ENCODE results near the gene CHMP1A. TPM values are rescaled to one million over a fixed set of nuclear protein-coding genes. Genes with fewer than 3 reads are reported as not detected.

Gene CHMP1A
- total and polyA plus RNA-seq, 2 of the 8 experiments (the other 6 are each of a cell fraction or from before 2014, with no cell fraction given), result 64.4 to 75.8 TPM

DNA sequence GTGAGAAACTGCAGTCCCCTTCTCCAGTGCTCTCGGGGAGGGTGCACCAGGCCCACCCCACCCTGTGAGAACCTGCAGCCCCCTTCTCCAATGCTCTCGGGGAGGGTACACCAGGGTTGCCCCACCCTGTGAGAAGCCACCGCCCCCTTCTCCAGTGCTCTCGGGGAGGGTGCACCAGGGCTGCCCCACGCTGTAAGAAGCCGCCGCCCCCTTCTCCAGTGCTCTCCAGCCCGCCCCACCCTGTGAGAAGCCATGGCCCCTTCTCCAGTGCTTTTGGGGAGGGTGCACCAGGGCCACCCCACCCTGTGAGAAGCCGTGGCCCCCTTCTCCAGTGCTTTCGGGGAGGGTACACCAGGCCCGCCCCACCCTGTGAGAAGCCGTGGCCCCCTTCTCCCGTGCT lies 12.2 kb upstream of the CHMP1A start:
- no peak overlapping the region for H2BK120ac ChIP-seq (replicated peaks; ENCODE audit: low read depth, low read length)
- no peak overlapping the region for H3K4me3 ChIP-seq (ENCODE audit: extremely low read depth in 1 of 4, insufficient read depth in 2 of 4, low read depth in 3 of 4, low read length in 4 of 4)
- FAIRE-seq (no peak), DNase-seq (ENCODE audit: low read depth in 1 of 2, low spot score in 2 of 2) (no peak)
- H3K4me2 ChIP-seq (ENCODE audit: insufficient read depth in 1 of 2, low read depth in 2 of 2, low read length in 2 of 2), result no peak overlapping the region
- H3K18ac ChIP-seq (ENCODE audit: extremely low read depth, low read length), result no peak overlapping the region
- H2AK5ac ChIP-seq (ENCODE audit: low read depth, low read length), result no peak overlapping the region
- peaks cover 9 to 12% of the 10 kb centered on the region in 2 experiments for H3K9me3 ChIP-seq (ENCODE audit: insufficient read depth in 2 of 2, low read depth in 1 of 2, low read length in 1 of 2)
- peaks cover 0 to 2% of the 10 kb centered on the region in 2 experiments for H4K20me1 ChIP-seq (replicated peaks in 1 of 2; ENCODE audit: control insufficient read depth in 1 of 2, insufficient read depth in 2 of 2, low read length in 2 of 2)
- no peak for TF ChIP-seq SAP30 (IDR thresholded peaks at IDR 0.05; ENCODE audit: insufficient read depth, insufficient replicate concordance, low read length)
- TF ChIP-seq KDM1A (IDR thresholded peaks at IDR 0.05; ENCODE audit: borderline replicate concordance, low read length), result no peak
- TF ChIP-seq TAF7 (optimal IDR thresholded peaks at IDR 0.05; ENCODE audit: borderline replicate concordance, low read depth, low read length), result no peak
- TF ChIP-seq, protein P1, sequence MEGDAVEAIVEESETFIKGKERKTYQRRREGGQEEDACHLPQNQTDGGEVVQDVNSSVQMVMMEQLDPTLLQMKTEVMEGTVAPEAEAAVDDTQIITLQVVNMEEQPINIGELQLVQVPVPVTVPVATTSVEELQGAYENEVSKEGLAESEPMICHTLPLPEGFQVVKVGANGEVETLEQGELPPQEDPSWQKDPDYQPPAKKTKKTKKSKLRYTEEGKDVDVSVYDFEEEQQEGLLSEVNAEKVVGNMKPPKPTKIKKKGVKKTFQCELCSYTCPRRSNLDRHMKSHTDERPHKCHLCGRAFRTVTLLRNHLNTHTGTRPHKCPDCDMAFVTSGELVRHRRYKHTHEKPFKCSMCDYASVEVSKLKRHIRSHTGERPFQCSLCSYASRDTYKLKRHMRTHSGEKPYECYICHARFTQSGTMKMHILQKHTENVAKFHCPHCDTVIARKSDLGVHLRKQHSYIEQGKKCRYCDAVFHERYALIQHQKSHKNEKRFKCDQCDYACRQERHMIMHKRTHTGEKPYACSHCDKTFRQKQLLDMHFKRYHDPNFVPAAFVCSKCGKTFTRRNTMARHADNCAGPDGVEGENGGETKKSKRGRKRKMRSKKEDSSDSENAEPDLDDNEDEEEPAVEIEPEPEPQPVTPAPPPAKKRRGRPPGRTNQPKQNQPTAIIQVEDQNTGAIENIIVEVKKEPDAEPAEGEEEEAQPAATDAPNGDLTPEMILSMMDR (IDR thresholded peaks at IDR 0.05; ENCODE audit: control extremely low read depth in 1 of 3, insufficient read depth in 1 of 3, low read depth in 1 of 3, low read length in 3 of 3), result no peak
- no peak for TF ChIP-seq GTF2F1 (IDR thresholded peaks at IDR 0.05; ENCODE audit: borderline replicate concordance, low read depth, low read length)
- no peak for TF ChIP-seq EGR1 (IDR thresholded peaks at IDR 0.05; ENCODE audit: borderline replicate concordance, low read depth, low read length)
- TF ChIP-seq JUND (IDR thresholded peaks at IDR 0.05; ENCODE audit: low read length), result no peak
- TF ChIP-seq RFX5 (IDR thresholded peaks at IDR 0.05; ENCODE audit: borderline replicate concordance, low read depth, low read length), result no peak
- TF ChIP-seq POLR2A (IDR thresholded peaks at IDR 0.05; ENCODE audit: control extremely low read depth in 1 of 2, low read depth in 2 of 2, low read length in 2 of 2), result no peak
- no peak overlapping the region for H3K23ac ChIP-seq (ENCODE audit: insufficient read length)
- no peak overlapping the region for H2BK5ac ChIP-seq (ENCODE audit: low read depth, low read length)
- H3K79me2 ChIP-seq (ENCODE audit: control insufficient read depth in 1 of 2, insufficient read depth in 2 of 2, low read length in 2 of 2), result no peaks in the 10 kb centered on the region
- WGBS, 2 experiments (ENCODE audit: extremely low coverage in 1 of 2, insufficient coverage in 1 of 2, insufficient read length in 1 of 2, insufficient replicate concordance in 2 of 2, low coverage in 1 of 2, low lambda C conversion rate in 2 of 2, missing lambda C conversion rate in 1 of 2), result 86% methylated on average over 4 of the region's 13 CpGs; no CpG with 5 or more reads in 1 of the 2 experiments
- H3K27ac ChIP-seq (ENCODE audit: low read depth, low read length), result no peak overlapping the region
- H3K4ac ChIP-seq (replicated peaks; ENCODE audit: insufficient read length, low read depth, low read length), result no peak overlapping the region
- no peak overlapping the region for H2BK12ac ChIP-seq (ENCODE audit: low read depth, low read length)
- POLR2A ChIA-PET (ENCODE audit: partially characterized antibody), result interaction anchor here (0.6 kb wide), 1 partner anchor 19 kb away, joined by 3 read pairs; no protein-coding TSS in a partner anchor
- no peak overlapping the region for H4K8ac ChIP-seq (ENCODE audit: extremely low read depth, insufficient read depth, low read length)
- no peak overlapping the region for H3K9ac ChIP-seq (replicated peaks in 1 of 4; ENCODE audit: extremely low read depth in 1 of 4, low read depth in 3 of 4, low read length in 3 of 4)
- H2BK15ac ChIP-seq (ENCODE audit: low read length), result no peak overlapping the region
- no peak overlapping the region for H2AFZ ChIP-seq (ENCODE audit: low read length)
- CTCF ChIA-PET (ENCODE audit: partially characterized antibody), result interaction anchor here (0.8 to 1.9 kb wide), 4 partner anchors 30 to 227 kb away, joined by 3 to 11 read pairs (median 6); no protein-coding TSS in a partner anchor
- no peak overlapping the region for H3K56ac ChIP-seq (replicated peaks; ENCODE audit: insufficient read length, low read depth, low read length)
- H2BK20ac ChIP-seq (ENCODE audit: low read length), result no peak overlapping the region
- no peaks in the 10 kb centered on the region for H3K23me2 ChIP-seq (ENCODE audit: low read depth, low read length)
- no peaks in the 10 kb centered on the region for H3K27me3 ChIP-seq (replicated peaks in 1 of 4; ENCODE audit: control insufficient read depth in 3 of 4, extremely low read depth in 1 of 4, insufficient read depth in 3 of 4, low read length in 3 of 4)
- no peak overlapping the region for H4K5ac ChIP-seq (ENCODE audit: insufficient read length, low read depth, low read length)
- H3K4me1 ChIP-seq (replicated peaks in 1 of 4; ENCODE audit: control insufficient read depth in 3 of 4, insufficient read depth in 4 of 4, low read length in 3 of 4), result no peaks in the 10 kb centered on the region
- H3K36me3 ChIP-seq (ENCODE audit: control insufficient read depth in 2 of 4, insufficient read depth in 4 of 4, low read length in 3 of 4), result peaks cover 0 to 4% (median 0%) of the 10 kb centered on the region in 4 experiments; a peak in 1 of 8 replicates
- H4K91ac ChIP-seq (replicated peaks; ENCODE audit: insufficient read length, low read length), result no peak overlapping the region
- H3K14ac ChIP-seq (ENCODE audit: insufficient read length), result no peak overlapping the region
- H3K79me1 ChIP-seq (ENCODE audit: low read depth, low read length), result no peaks in the 10 kb centered on the region

All from H1 (cell line).